HCT116 (cell line): Measurements from ENCODE around the gene CNNM4. TPM values are rescaled to one million over a fixed set of nuclear protein-coding genes. Genes with fewer than 3 reads are reported as not detected.

Source experiments
- ATAC-seq: fragments of 200-7000 bp; cut with Tn5 transposase; 2 replicates; pipeline ENCODE4 v1.9.1; 2020; ENCODE audit warnings: mild to moderate bottlenecking, moderate library complexity
- BruUV-seq: library from RNA; stranded (reverse); fragments of 400-500 nt; replicated peaks from 2 replicates; lab custom pipeline; 2021; lab: Mats Ljungman, UMichigan
- CTCF ChIA-PET: fragments of 300-600 bp; sonication (Branson Sonifier 250); formaldehyde crosslinking; loops from one replicate; lab custom pipeline; 2021; ENCODE audit warnings: antibody characterized with exemption; lab: Charles Lee
- POLR2A ChIA-PET: fragments of 300-600, 350-600 bp; sonication (Branson Sonifier 250); formaldehyde crosslinking; loops from one replicate; lab custom pipeline; 2021; ENCODE audit warnings: antibody characterized with exemption; lab: Charles Lee
- RAD21 ChIA-PET, 2 experiments: fragments of 300-600 bp; sonication (Branson Sonifier 250); formaldehyde crosslinking; loops; one replicate each; lab custom pipeline; 2023; ENCODE audit warnings: low total read pairs in 2 of 2; ENCODE audit not compliant: uncharacterized antibody in 2 of 2, unreplicated experiment in 2 of 2, low non-redundant PET in 1 of 2; lab: Charles Lee
- DNase-seq: peaks from one replicate; pipeline ENCODE4 v3.0.0-alpha.2; 2010; ENCODE audit warnings: low read depth, low spot score
- H2AFZ ChIP-seq: fragments of 200-600 bp; shearing (Covaris generic), sonication (generic); 2 replicates; pipeline ENCODE4 v1.6.1; 2017; ENCODE audit warnings: low read depth, mixed run types, mixed read lengths, antibody characterized with exemption, low read length; ENCODE audit not compliant: poor library complexity, severe bottlenecking
- H3K27ac ChIP-seq: 2 replicates; pipeline ENCODE4 v1.5.1; 2012; ENCODE audit warnings: low read depth, low read length
- H3K27me3 ChIP-seq: fragments of 200-600 bp; sonication (generic); 2 replicates; pipeline ENCODE4 v1.6.1; 2016; ENCODE audit warnings: mixed run types, low read length, mixed read lengths; ENCODE audit not compliant: insufficient read depth
- H3K36me3 ChIP-seq, 2 experiments: fragments of 200-500 bp in 1 of 2; fragments of 200-600 bp in 1 of 2; sonication (Bioruptor generic) in 1 of 2; sonication (generic) in 1 of 2; 2 replicates each; pipeline versions ENCODE4 v1.5.1 to v1.6.1; 2014 to 2016; ENCODE audit warnings: low read length in 2 of 2, inconsistent platforms in 1 of 2, mixed read lengths in 1 of 2, mixed run types in 1 of 2; ENCODE audit not compliant: insufficient read depth in 2 of 2, control insufficient read depth in 1 of 2
- H3K4me1 ChIP-seq, 2 experiments: fragments of 200-600 bp in 1 of 2; sonication (generic) in 1 of 2; 2 replicates each; pipeline versions ENCODE4 v1.5.1 to v1.6.1; 2012 to 2017; ENCODE audit warnings: low read length in 2 of 2, inconsistent platforms in 1 of 2, mild to moderate bottlenecking in 1 of 2, mixed read lengths in 1 of 2, mixed run types in 1 of 2, moderate library complexity in 1 of 2; ENCODE audit not compliant: insufficient read depth in 2 of 2, control insufficient read depth in 1 of 2
- H3K4me2 ChIP-seq: fragments of 200-600 bp; sonication (generic); 2 replicates; pipeline ENCODE4 v1.6.1; 2017; ENCODE audit warnings: mixed run types, low read length, mixed read lengths
- H3K4me3 ChIP-seq, 2 experiments: fragments of 200-600 bp in 1 of 2; sonication (generic) in 1 of 2; replicated peaks in 1 of 2; 2 replicates each; pipeline ENCODE4 v1.5.1; 2011 to 2016; ENCODE audit warnings: low read length in 2 of 2, control low read depth in 1 of 2, low read depth in 1 of 2, mild to moderate bottlenecking in 1 of 2, mixed read lengths in 1 of 2, mixed run types in 1 of 2
- H3K79me2 ChIP-seq: fragments of 200-600 bp; sonication (generic); 2 replicates; pipeline ENCODE4 v1.6.1; 2017; ENCODE audit warnings: mild to moderate bottlenecking, mixed run types, low read length, moderate library complexity, mixed read lengths; ENCODE audit not compliant: insufficient read depth
- H3K9ac ChIP-seq: fragments of 200-600 bp; sonication (generic); 2 replicates; pipeline ENCODE4 v1.6.1; 2016; ENCODE audit warnings: low read length, mixed read lengths
- H3K9me2 ChIP-seq: fragments of 200-600 bp; sonication (generic), shearing (Covaris generic); 2 replicates; pipeline ENCODE4 v1.6.1; 2017; ENCODE audit warnings: mixed run types, mild to moderate bottlenecking, moderate library complexity; ENCODE audit not compliant: insufficient read depth
- H3K9me3 ChIP-seq, 2 experiments: fragments of 200-500 bp in 1 of 2; fragments of 200-600 bp in 1 of 2; sonication (Bioruptor generic) in 1 of 2; sonication (generic) in 1 of 2; 2 replicates each; pipeline ENCODE4 v1.6.1; 2014 to 2017; ENCODE audit warnings: low read length in 2 of 2, mixed read lengths in 2 of 2, inconsistent platforms in 1 of 2, low read depth in 1 of 2, mild to moderate bottlenecking in 1 of 2, mixed run types in 1 of 2, moderate library complexity in 1 of 2; ENCODE audit not compliant: control insufficient read depth in 1 of 2, insufficient read depth in 1 of 2
- H4K20me1 ChIP-seq: fragments of 200-600 bp; sonication (generic), shearing (Covaris generic); 2 replicates; pipeline ENCODE4 v1.6.1; 2017; ENCODE audit warnings: mixed run types, mild to moderate bottlenecking, moderate library complexity; ENCODE audit not compliant: insufficient read depth
- CEBPB ChIP-seq: IDR thresholded peaks from 2 replicates; pipeline ENCODE4 v1.6.1; 2012; ENCODE audit warnings: low read depth
- EGR1 ChIP-seq: IDR thresholded peaks from 2 replicates; pipeline ENCODE4 v1.6.1; 2012; ENCODE audit warnings: low read depth
- ELF1 ChIP-seq: IDR thresholded peaks from 2 replicates; pipeline ENCODE4 v1.6.1; 2012; ENCODE audit warnings: low read depth, borderline replicate concordance
- EZH2 ChIP-seq: fragments of 200-600 bp; sonication (generic); IDR thresholded peaks from 2 replicates; pipeline ENCODE4 v1.6.1; 2017; ENCODE audit warnings: antibody characterized with exemption, mixed run types
- POLR2A ChIP-seq: IDR thresholded peaks from 2 replicates; pipeline ENCODE4 v1.7.0; 2011; ENCODE audit warnings: borderline replicate concordance; ENCODE audit not compliant: insufficient read depth, insufficient read length; ENCODE audit errors: extremely low read depth
- SIN3A ChIP-seq: IDR thresholded peaks from 2 replicates; pipeline ENCODE4 v1.6.1; 2012; ENCODE audit warnings: low read depth
- YY1 ChIP-seq: IDR thresholded peaks from 2 replicates; pipeline ENCODE4 v1.6.1; 2011; ENCODE audit warnings: low read length, low read depth, moderate library complexity, mild to moderate bottlenecking; ENCODE audit not compliant: insufficient replicate concordance; ENCODE audit errors: extremely low read depth
- intact Hi-C: fragments of 100-400 bp; cut with micrococcal nuclease; formaldehyde crosslinking; loops from 2 replicates; pipeline ENCODE4 v1.10.0; 2022
- total RNA-seq: library from RNA; stranded (reverse); gene quantifications from one replicate; pipeline ENCODE4 v1.2.1, GENCODE V29; 2021; ENCODE audit not compliant: unreplicated experiment
- TF ChIP-seq, protein P1 (sequence below): IDR thresholded peaks from 2 replicates; pipeline ENCODE4 v1.6.1; 2012
- TF ChIP-seq, protein P2 (sequence below): IDR thresholded peaks from 2 replicates; pipeline ENCODE4 v1.6.1; 2012

Gene CNNM4
- total RNA-seq, 1 experiment from 2014 or later, result 7.9 TPM

DNA sequence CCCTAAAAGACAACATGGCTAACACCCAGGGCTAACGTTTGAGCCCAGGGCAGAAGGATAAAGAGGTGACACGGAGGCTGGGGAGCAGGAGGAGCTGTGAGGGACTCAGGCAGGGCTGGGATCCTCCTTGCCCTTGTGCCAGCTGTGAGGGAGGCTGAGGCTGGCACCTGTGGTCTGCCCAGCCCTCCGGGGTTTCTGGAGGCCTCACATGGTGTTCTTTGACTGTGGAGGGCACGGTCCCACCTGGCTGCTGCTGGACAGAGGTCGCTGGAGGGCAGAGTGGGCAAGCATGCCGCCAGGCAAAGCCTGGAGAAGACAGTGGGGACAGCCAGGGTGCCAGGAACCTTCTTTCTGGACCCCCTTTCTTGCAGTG lies 28.5 kb downstream of the CNNM4 start:
- Histone ChIP-seq H3K4me1 (peaks cover 32 to 39% of the 10 kb centered on the region in 2 experiments), H3K27ac (no peak overlapping the region), H4K20me1 (no peaks in the 10 kb centered on the region), H2AFZ (no peak overlapping the region), H3K9me2 (no peaks in the 10 kb centered on the region), H3K4me3 (no peak overlapping the region), H3K36me3 (no peaks in the 10 kb centered on the region), H3K4me2 (no peak overlapping the region), H3K9me3 (no peaks in the 10 kb centered on the region), H3K27me3 (no peaks in the 10 kb centered on the region), H3K9ac (no peak overlapping the region), H3K79me2 (peaks cover 5% of the 10 kb centered on the region; the same call in 1 of the 2 replicates)
- intact Hi-C loops, result no loop called here
- ChIA-PET CTCF (no interaction called here), RAD21 (no interaction called here), POLR2A (interaction anchor here (0.5 kb wide), 1 partner anchor 14 kb away, joined by 3 read pairs; no protein-coding TSS in a partner anchor)
- DNase-seq, result no peak
- no peak for ATAC-seq
- TF ChIP-seq, protein P1, sequence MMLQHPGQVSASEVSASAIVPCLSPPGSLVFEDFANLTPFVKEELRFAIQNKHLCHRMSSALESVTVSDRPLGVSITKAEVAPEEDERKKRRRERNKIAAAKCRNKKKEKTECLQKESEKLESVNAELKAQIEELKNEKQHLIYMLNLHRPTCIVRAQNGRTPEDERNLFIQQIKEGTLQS, result no peak
- TF ChIP-seq SIN3A (no peak), ELF1 (no peak), CEBPB (no peak), EGR1 (no peak), POLR2A (no peak), EZH2 (no peak), YY1 (no peak)
- TF ChIP-seq, protein P2, sequence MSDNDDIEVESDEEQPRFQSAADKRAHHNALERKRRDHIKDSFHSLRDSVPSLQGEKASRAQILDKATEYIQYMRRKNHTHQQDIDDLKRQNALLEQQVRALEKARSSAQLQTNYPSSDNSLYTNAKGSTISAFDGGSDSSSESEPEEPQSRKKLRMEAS, result no peak
- BruUV-seq, result no TSS peak
